Fibroblast of skin of left biceps (primary cell): Measurements from ENCODE around the gene UBP1.
A peak's percentile ranks its signal among the peaks of the same experiment; 100 is the strongest.
"Not testable (repeated sequence)": the region's sequence is repeated elsewhere in the genome, so short reads cannot be mapped to it uniquely, and the experiment has no call there.

Experiments
- DNase-seq, 2 experiments: peaks; one replicate each; pipeline ENCODE4 v3.0.0-alpha.2; 2013; ENCODE audit warnings: low read depth in 2 of 2

Gene UBP1

GRCh38 chr3:33433843-33434242 lies 6.4 kb downstream of the UBP1 start:
- no peak for DNase-seq

GRCh38 chr3:33430571-33430970 lies 9.6 kb downstream of the UBP1 start:
- no peak for DNase-seq

- no peak for DNase-seq
These were observed 10.1 kb downstream of the UBP1 start for GRCh38 chr3:33430061-33430460.

GRCh38 chr3:33429306-33429705 lies 10.9 kb downstream of the UBP1 start:
- not testable (repeated sequence) for DNase-seq

GRCh38 chr3:33428734-33429133 lies 11.5 kb downstream of the UBP1 start:
- no peak for DNase-seq

- no peak for DNase-seq
These were observed 13.4 kb downstream of the UBP1 start for GRCh38 chr3:33426630-33427317.

- no peak for DNase-seq
These were observed 14.1 kb downstream of the UBP1 start for GRCh38 chr3:33426068-33426467.

GRCh38 chr3:33425453-33425852 lies 14.8 kb downstream of the UBP1 start:
- no peak for DNase-seq

- no peak for DNase-seq
These were observed 15.4 kb downstream of the UBP1 start for GRCh38 chr3:33424606-33425452.

- DNase-seq = no peak
These were observed 19.2 kb downstream of the UBP1 start for GRCh38 chr3:33420966-33421365.

- no peak for DNase-seq
These were observed 20.3 kb downstream of the UBP1 start for GRCh38 chr3:33419948-33420347.

- DNase-seq = no peak
These were observed 23.0 kb downstream of the UBP1 start for GRCh38 chr3:33417066-33417673.

GRCh38 chr3:33410816-33411215 lies 29.4 kb downstream of the UBP1 start:
- not testable (repeated sequence) for DNase-seq

GRCh38 chr3:33403756-33404155 lies 36.4 kb downstream of the UBP1 start:
- DNase-seq = no peak

- DNase-seq = no peak
These were observed 37.3 kb downstream of the UBP1 start for GRCh38 chr3:33402936-33403335.

GRCh38 chr3:33401781-33402180 lies 38.4 kb downstream of the UBP1 start:
- DNase-seq = no peak

- no peak for DNase-seq
These were observed 41.8 kb downstream of the UBP1 start for GRCh38 chr3:33398410-33398809.

- DNase-seq = no peak
These were observed 44.3 kb downstream of the UBP1 start for GRCh38 chr3:33395900-33396299.

- peak in 1 of 2 experiments; percentile 4 for DNase-seq
These were observed 45.7 kb downstream of the UBP1 start for GRCh38 chr3:33394403-33395054.

- peak; percentile 65 to 69 for DNase-seq
These were observed 47.5 kb downstream of the UBP1 start for GRCh38 chr3:33392703-33393125.

- no peak for DNase-seq
These were observed 48.1 kb downstream of the UBP1 start for GRCh38 chr3:33392144-33392543.
